Tibial nerve (tissue), 3 donors: ENCODE results near the gene SVIL.
"Not testable (repeated sequence)": the region's sequence is repeated elsewhere in the genome, so short reads cannot be mapped to it uniquely, and the experiment has no call there.

Source experiments
- POLR2A ChIP-seq, 2 donors: fragments of 450-650 bp; IDR thresholded peaks; one replicate each; pipeline ENCODE4 v1.6.1; 2017; ENCODE audit warnings: antibody characterized with exemption in 2 of 2, mild to moderate bottlenecking in 2 of 2, moderate library complexity in 2 of 2
- TF ChIP-seq, protein P1 (sequence below), 5 experiments: fragments of 200-600 bp in 3 of 5; fragments of 450-650 bp in 2 of 5; sonication (generic) in 3 of 5; IDR thresholded peaks; one replicate each; pipeline ENCODE4 v1.5.1; 2016 to 2019; ENCODE audit warnings: antibody characterized with exemption in 5 of 5, mild to moderate bottlenecking in 3 of 5, moderate library complexity in 2 of 5

DNA sequence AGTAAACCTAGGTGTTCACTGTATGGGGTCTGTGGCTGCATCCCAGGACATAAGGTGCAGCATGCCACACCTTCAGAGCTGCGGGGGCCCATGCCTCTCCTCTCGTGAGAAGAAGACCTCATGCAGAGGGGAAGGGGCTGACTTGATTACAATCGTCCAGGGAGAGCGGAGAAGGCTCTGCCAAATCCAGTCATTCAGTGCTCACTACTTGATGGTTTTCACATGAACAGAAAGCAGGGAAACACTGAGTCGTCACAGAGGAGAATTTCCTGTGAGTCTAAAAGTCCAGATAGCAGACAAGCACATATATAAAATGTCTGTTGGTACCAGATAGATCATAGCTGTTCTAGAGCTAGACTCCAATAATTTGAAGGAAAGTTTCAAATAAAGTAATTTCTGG lies 52.0 kb downstream of the SVIL start:
- TF ChIP-seq, protein P1, sequence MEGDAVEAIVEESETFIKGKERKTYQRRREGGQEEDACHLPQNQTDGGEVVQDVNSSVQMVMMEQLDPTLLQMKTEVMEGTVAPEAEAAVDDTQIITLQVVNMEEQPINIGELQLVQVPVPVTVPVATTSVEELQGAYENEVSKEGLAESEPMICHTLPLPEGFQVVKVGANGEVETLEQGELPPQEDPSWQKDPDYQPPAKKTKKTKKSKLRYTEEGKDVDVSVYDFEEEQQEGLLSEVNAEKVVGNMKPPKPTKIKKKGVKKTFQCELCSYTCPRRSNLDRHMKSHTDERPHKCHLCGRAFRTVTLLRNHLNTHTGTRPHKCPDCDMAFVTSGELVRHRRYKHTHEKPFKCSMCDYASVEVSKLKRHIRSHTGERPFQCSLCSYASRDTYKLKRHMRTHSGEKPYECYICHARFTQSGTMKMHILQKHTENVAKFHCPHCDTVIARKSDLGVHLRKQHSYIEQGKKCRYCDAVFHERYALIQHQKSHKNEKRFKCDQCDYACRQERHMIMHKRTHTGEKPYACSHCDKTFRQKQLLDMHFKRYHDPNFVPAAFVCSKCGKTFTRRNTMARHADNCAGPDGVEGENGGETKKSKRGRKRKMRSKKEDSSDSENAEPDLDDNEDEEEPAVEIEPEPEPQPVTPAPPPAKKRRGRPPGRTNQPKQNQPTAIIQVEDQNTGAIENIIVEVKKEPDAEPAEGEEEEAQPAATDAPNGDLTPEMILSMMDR (IDR thresholded peaks at IDR 0.05) = not testable (repeated sequence)
- not testable (repeated sequence) for TF ChIP-seq POLR2A (IDR thresholded peaks at IDR 0.05)
